Hepatocyte (in vitro differentiated cells): Measurements from ENCODE around the gene PIGV. TPM values are rescaled to one million over a fixed set of nuclear protein-coding genes. Genes with fewer than 3 reads are reported as not detected.
"Not testable (repeated sequence)": the region's sequence is repeated elsewhere in the genome, so short reads cannot be mapped to it uniquely, and the experiment has no call there.

ENCODE experiments used
- DNase-seq: peaks from one replicate; pipeline ENCODE4 v3.0.0-alpha.2; 2016; ENCODE audit warnings: low spot score
- H2AFZ ChIP-seq: fragments of 200-600 bp; sonication (generic); 2 replicates; pipeline ENCODE4 v1.6.0; 2016; ENCODE audit warnings: antibody characterized with exemption, mild to moderate bottlenecking
- H3K27ac ChIP-seq: fragments of 200-600 bp; sonication (generic); 2 replicates; pipeline ENCODE4 v1.5.1; 2016; ENCODE audit warnings: mild to moderate bottlenecking
- H3K27me3 ChIP-seq: fragments of 200-600 bp; sonication (generic); 2 replicates; pipeline ENCODE4 v1.6.1; 2016
- H3K36me3 ChIP-seq: fragments of 200-600 bp; sonication (generic); replicated peaks from 2 replicates; pipeline ENCODE4 v1.5.1; 2016; ENCODE audit warnings: low read depth; ENCODE audit not compliant: insufficient read depth
- H3K4me1 ChIP-seq: fragments of 200-600 bp; sonication (generic); 2 replicates; pipeline ENCODE4 v1.5.1; 2016; ENCODE audit warnings: mild to moderate bottlenecking, moderate library complexity; ENCODE audit not compliant: insufficient read depth
- H3K4me2 ChIP-seq: fragments of 200-600 bp; sonication (generic); 2 replicates; pipeline ENCODE4 v1.6.0; 2016
- H3K4me3 ChIP-seq: fragments of 200-600 bp; sonication (generic); 2 replicates; pipeline ENCODE4 v1.5.1; 2016; ENCODE audit warnings: mild to moderate bottlenecking
- H3K79me2 ChIP-seq: fragments of 200-600 bp; sonication (generic); 2 replicates; pipeline ENCODE4 v1.6.0; 2017; ENCODE audit warnings: mild to moderate bottlenecking
- H3K9me2 ChIP-seq: fragments of 200-600 bp; sonication (generic); replicated peaks from 2 replicates; pipeline ENCODE4 v1.6.0; 2017; ENCODE audit warnings: mild to moderate bottlenecking; ENCODE audit not compliant: insufficient read depth
- H3K9me3 ChIP-seq: fragments of 200-600 bp; sonication (generic); 2 replicates; pipeline ENCODE4 v1.5.1; 2016; ENCODE audit warnings: low read depth, mild to moderate bottlenecking
- H4K20me1 ChIP-seq: fragments of 200-600 bp; sonication (generic); 2 replicates; pipeline ENCODE4 v1.6.0; 2016; ENCODE audit warnings: mild to moderate bottlenecking; ENCODE audit not compliant: insufficient read depth, poor library complexity, severe bottlenecking
- EZH2 ChIP-seq: fragments of 200-600 bp; sonication (generic); IDR thresholded peaks from 2 replicates; pipeline ENCODE4 v1.6.1; 2016; ENCODE audit warnings: antibody characterized with exemption, mild to moderate bottlenecking, borderline replicate concordance
- EZH2phosphoT487 ChIP-seq: fragments of 200-600 bp; sonication (generic); IDR thresholded peaks from one replicate; pipeline ENCODE4 v1.6.1; 2018; ENCODE audit warnings: antibody characterized with exemption, mild to moderate bottlenecking, low read depth, moderate library complexity; ENCODE audit not compliant: unreplicated experiment, severe bottlenecking
- WGBS: methylation state at CpG from one replicate; pipeline ENCODE4 v1.1.6; 2016; ENCODE audit warnings: low lambda C conversion rate; ENCODE audit errors: missing lambda C conversion rate; 5-methylcytosine and 5-hydroxymethylcytosine counted together
- polyA plus RNA-seq: library from polyadenylated mRNA; unstranded; fragments of >200 nt; fragmentation: Nextera tagmentation; extraction: Ambion mirVana; gene quantifications from 2 replicates; pipeline ENCODE4 v1.2.1, GENCODE V29; 2016
- total RNA-seq: library from RNA; depleted of rRNA; stranded (reverse); fragments of >200 nt; gene quantifications from 2 replicates; pipeline ENCODE4 v1.2.3, GENCODE V29; 2014
- TF ChIP-seq, protein P1 (sequence below): fragments of 200-600 bp; sonication (generic); IDR thresholded peaks from 2 replicates; pipeline ENCODE4 v1.5.1; 2016; ENCODE audit warnings: antibody characterized with exemption, mild to moderate bottlenecking; ENCODE audit not compliant: poor library complexity

The PIGV gene
- total and polyA plus RNA-seq, 2 experiments from 2014 or later, result 21.2 to 22.0 TPM

DNA sequence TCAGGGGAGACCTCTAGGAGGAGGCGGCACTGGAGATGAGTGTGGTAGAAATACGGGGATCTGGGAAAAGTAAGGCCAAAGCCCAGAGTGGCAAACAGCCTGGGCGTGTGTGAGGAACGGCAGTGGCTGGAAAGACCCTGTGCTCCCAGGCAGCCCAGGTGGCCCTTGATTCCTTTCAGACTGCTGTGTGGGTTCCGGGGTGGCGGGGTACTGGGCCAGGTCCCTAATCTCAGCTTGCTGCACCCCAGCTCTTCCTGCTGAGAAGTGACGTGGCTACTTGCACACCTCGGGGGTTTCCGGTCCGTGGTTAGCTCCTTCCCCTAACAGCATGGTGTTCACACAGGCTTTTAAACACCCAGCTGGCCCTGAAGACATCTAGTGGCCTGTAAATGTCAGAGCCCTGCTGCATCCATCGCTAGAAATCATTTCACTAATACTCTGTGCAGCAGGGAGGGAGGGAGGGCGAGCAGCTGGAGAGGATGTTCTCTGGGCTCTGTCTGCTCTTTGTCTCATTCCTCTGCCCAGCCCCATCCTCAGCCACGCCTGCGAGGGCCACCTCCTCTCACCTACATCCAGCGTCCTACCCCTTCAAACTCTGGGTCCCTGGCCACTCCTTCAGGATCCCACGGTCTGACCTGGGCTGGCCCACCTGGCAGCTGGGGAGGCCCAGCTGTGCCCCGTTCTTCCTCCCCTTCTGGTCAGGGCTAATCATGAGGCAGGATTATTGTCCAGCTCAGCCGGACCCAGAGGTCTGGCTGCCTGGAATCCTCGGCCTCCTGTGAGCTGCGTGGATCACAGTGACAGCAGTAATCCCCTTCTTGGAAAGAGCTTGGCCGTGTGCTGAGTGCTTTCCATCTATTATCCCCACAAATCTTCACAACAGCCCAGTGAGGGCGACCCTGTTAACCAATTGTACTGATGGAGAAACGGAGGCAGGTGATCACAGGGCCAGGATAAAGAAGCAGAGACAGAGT, 46.0 kb downstream of the PIGV start:
- Histone ChIP-seq H4K20me1 (peaks cover 9% of the 10 kb centered on the region), H3K9me3 (no peaks in the 10 kb centered on the region), H3K36me3 (no peaks in the 10 kb centered on the region), H3K4me2 (no peak overlapping the region), H3K27ac (no peak overlapping the region), H3K4me1 (no peaks in the 10 kb centered on the region), H3K79me2 (peaks cover 25% of the 10 kb centered on the region), H2AFZ (no peak overlapping the region), H3K9me2 (no peaks in the 10 kb centered on the region), H3K4me3 (no peak overlapping the region), H3K27me3 (no peaks in the 10 kb centered on the region)
- TF ChIP-seq EZH2, result no peak
- TF ChIP-seq, protein P1, sequence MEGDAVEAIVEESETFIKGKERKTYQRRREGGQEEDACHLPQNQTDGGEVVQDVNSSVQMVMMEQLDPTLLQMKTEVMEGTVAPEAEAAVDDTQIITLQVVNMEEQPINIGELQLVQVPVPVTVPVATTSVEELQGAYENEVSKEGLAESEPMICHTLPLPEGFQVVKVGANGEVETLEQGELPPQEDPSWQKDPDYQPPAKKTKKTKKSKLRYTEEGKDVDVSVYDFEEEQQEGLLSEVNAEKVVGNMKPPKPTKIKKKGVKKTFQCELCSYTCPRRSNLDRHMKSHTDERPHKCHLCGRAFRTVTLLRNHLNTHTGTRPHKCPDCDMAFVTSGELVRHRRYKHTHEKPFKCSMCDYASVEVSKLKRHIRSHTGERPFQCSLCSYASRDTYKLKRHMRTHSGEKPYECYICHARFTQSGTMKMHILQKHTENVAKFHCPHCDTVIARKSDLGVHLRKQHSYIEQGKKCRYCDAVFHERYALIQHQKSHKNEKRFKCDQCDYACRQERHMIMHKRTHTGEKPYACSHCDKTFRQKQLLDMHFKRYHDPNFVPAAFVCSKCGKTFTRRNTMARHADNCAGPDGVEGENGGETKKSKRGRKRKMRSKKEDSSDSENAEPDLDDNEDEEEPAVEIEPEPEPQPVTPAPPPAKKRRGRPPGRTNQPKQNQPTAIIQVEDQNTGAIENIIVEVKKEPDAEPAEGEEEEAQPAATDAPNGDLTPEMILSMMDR, result no peak
- TF ChIP-seq EZH2phosphoT487, result no peak
- no peak for DNase-seq
- 82% methylated on average over 23 of the region's 23 CpGs for WGBS

DNA sequence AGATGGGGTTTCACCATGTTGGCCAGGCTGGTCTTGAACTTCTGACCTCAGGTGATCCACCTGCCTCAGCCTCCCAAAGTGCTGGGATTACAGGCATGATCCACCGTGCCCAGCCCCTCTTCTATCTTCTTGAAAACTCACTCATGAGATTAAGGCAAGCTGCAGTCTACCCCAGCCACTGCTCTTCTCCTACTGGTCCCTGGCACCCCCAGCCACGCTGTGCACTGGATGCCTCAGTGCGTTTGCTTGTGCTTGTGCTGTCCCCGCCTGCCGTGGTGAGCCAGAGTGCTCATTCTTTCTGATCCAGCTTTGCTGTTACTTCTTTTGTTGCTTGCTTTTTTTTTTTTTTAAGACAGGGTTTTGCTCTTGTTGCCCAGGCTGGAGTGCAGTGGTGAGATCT, 49.9 kb downstream of the PIGV start:
- not testable (repeated sequence) for H3K36me3 ChIP-seq, H3K27me3 ChIP-seq, H2AFZ ChIP-seq, DNase-seq, H3K4me2 ChIP-seq, H3K4me3 ChIP-seq, H3K4me1 ChIP-seq, H3K27ac ChIP-seq, H3K9me3 ChIP-seq, H3K9me2 ChIP-seq, H3K79me2 ChIP-seq, H4K20me1 ChIP-seq
- 83% methylated on average over 5 of the region's 5 CpGs for WGBS

DNA sequence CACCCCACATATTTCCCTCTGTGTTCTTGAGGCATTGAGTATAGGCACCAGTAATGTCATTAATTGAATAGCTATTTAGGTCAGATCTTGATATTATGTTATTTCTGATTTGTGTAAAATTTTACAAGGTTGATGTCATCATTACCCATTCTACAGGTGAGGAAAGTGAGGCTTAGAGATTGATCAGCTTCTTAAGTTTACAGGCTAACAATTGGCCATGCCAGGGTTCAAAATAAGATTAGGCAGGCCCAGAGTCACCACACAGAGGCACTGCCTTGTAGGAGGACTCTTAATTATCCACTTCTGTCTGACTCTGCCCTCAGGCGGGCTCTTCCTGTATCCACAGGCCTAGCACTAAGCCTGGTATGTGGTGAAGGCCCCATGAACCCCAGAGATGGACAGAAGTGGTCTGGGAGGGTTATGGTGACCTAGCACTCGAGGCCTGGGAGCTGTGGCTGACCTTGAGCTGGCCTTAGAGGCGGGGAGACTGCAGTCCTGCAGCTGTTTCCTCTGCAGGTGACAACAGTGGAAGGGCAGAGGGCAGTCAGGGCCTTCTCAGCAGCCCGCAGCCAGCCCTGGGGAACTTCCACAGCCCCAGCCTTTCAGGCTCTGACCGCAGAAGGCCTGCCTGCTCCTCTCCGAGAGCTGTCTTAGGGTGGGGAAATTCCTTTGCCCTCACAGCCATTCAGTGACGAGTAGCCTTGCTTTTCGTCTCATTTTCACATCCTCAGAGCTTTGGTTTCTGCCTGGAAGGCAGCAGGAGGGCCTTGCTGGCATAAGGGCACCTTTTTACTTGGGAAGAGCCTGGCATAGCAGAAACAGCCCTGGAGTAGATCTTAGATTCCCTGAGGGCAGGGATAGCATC, 51.0 kb downstream of the PIGV start:
- 81% methylated on average over 8 of the region's 8 CpGs for WGBS
- H3K36me3 ChIP-seq, result no peaks in the 10 kb centered on the region
- no peak overlapping the region for H3K4me3 ChIP-seq
- H2AFZ ChIP-seq, result no peak overlapping the region
- H3K4me2 ChIP-seq, result no peak overlapping the region
- no peaks in the 10 kb centered on the region for H3K9me2 ChIP-seq
- H3K27me3 ChIP-seq, result no peaks in the 10 kb centered on the region
- no peaks in the 10 kb centered on the region for H3K9me3 ChIP-seq
- no peak overlapping the region for H3K27ac ChIP-seq
- no peaks in the 10 kb centered on the region for H3K79me2 ChIP-seq
- H4K20me1 ChIP-seq, result no peaks in the 10 kb centered on the region
- TF ChIP-seq, protein P1, result no peak
- TF ChIP-seq EZH2phosphoT487, result no peak
- TF ChIP-seq EZH2, result no peak
- H3K4me1 ChIP-seq, result no peaks in the 10 kb centered on the region
- DNase-seq, result no peak

GRCh38 chr1:26839339-26839722, 51.6 kb downstream of the PIGV start:
- Histone ChIP-seq H3K4me3 (no peak overlapping the region), H3K4me2 (no peak overlapping the region), H3K36me3 (no peaks in the 10 kb centered on the region), H3K27ac (no peak overlapping the region), H3K9me2 (no peaks in the 10 kb centered on the region), H4K20me1 (no peaks in the 10 kb centered on the region), H3K79me2 (no peaks in the 10 kb centered on the region), H3K4me1 (no peaks in the 10 kb centered on the region), H2AFZ (no peak overlapping the region), H3K9me3 (no peaks in the 10 kb centered on the region), H3K27me3 (no peaks in the 10 kb centered on the region)
- WGBS, result 92% methylated on average over 1 of the region's 1 CpG
- no peak for DNase-seq
- no peak for TF ChIP-seq EZH2
- no peak for TF ChIP-seq EZH2phosphoT487
- TF ChIP-seq, protein P1, result no peak
